Pancreas (tissue), 10 donors: ENCODE results near the gene RNF130. TPM values are rescaled to one million over a fixed set of nuclear protein-coding genes. Genes with fewer than 3 reads are reported as not detected.

Experiments
- ATAC-seq, 4 donors: fragments of 200-7000 bp; cut with Tn5 transposase; one replicate each; pipeline versions ENCODE4 v1.8.0 to v1.9.1; 2020; ENCODE audit warnings: mild to moderate bottlenecking in 4 of 4, moderate library complexity in 4 of 4
- DNase-seq, 6 donors: peaks; one replicate each; pipeline ENCODE4 v3.0.0-alpha.2; 2020
- FAIRE-seq: peaks from 2 replicates; lab custom pipeline; 2012; peaks lifted over from hg19 to GRCh38; lab: Jason Lieb, UNC
- H3K27ac ChIP-seq, 4 donors: fragments of 200-600 bp; sonication (generic); 1 replicate in 3 of 4; 2 replicates in 1 of 4; pipeline versions ENCODE4 v1.5.0 to v1.8.0; 2020
- H3K27me3 ChIP-seq, 4 donors: fragments of 200-600 bp; one replicate each; pipeline ENCODE4 v1.8.0; 2021
- H3K36me3 ChIP-seq, 3 donors: fragments of 200-600 bp; sonication (generic) in 1 of 3; one replicate each; pipeline versions ENCODE4 v1.5.0 to v1.8.0; 2020 to 2021
- H3K4me1 ChIP-seq, 3 donors: fragments of 200-600 bp; one replicate each; pipeline ENCODE4 v1.8.0; 2021
- H3K4me3 ChIP-seq, 4 donors: fragments of 200-600 bp; sonication (generic) in 2 of 4; one replicate each; pipeline versions ENCODE4 v1.5.0 to v1.8.0; 2020 to 2021
- H3K9me3 ChIP-seq, 4 donors: fragments of 200-600 bp; one replicate each; pipeline ENCODE4 v1.8.0; 2021
- CTCF ChIP-seq, 4 donors: fragments of 200-600 bp; sonication (generic) in 3 of 4; IDR thresholded peaks; one replicate each; pipeline versions ENCODE4 v1.5.0 to v1.8.0; 2021; ENCODE audit warnings: antibody characterized with exemption in 4 of 4
- WGBS, 2 donors: extraction: QIAGEN DNeasy Blood & Tissue Kit; methylation state at CpG; one replicate each; pipeline ENCODE4 v1.1.7; 2013; 5-methylcytosine and 5-hydroxymethylcytosine counted together
- intact Hi-C, 3 donors: fragments of 100-400 bp; cut with DNase I; formaldehyde crosslinking; loops; one replicate each; pipeline versions ENCODE4 v1.11.1 to v1.14.2; 2022
- polyA plus RNA-seq, 2 donors: library from polyadenylated mRNA; stranded (reverse); fragments of 200-250 nt; gene quantifications; one replicate each; pipeline ENCODE4 v1.2.3, GENCODE V29; 2013
- total RNA-seq, 6 donors: library from RNA; stranded (reverse); fragmentation: NEBNext Ultra II Directional in 4 of 6; extraction: Animal tissue kit (Norgen Biotek cat#: 25700) in 4 of 6; gene quantifications; one replicate each; pipeline versions ENCODE4 v1.2.1 to v1.2.4, GENCODE V29; 2021 to 2023
- donor health status: healthy with polysubstance abuse.
- donor health status: DM: no; HTN: no; CAD: no; lungs with moderate emphysema.
- donor health status: DM: no; HTN: no; CAD: no.
- donor health status: control.
- donor health status: control.
- donor health status: Bipolar disorder and iron deficiency.
- donor health status: DM: yes; HTN: yes; CAD: no.
- donor health status: DM: no; HTN: no; CAD: no.
- donor health status: DM: no; HTN: no; CAD: no.
- donor health status: DM: yes; HTN: yes; CAD: no.

The RNF130 gene
- total and polyA plus RNA-seq, 8 donors = 21.4 to 57.8 (median 37.8) TPM

DNA sequence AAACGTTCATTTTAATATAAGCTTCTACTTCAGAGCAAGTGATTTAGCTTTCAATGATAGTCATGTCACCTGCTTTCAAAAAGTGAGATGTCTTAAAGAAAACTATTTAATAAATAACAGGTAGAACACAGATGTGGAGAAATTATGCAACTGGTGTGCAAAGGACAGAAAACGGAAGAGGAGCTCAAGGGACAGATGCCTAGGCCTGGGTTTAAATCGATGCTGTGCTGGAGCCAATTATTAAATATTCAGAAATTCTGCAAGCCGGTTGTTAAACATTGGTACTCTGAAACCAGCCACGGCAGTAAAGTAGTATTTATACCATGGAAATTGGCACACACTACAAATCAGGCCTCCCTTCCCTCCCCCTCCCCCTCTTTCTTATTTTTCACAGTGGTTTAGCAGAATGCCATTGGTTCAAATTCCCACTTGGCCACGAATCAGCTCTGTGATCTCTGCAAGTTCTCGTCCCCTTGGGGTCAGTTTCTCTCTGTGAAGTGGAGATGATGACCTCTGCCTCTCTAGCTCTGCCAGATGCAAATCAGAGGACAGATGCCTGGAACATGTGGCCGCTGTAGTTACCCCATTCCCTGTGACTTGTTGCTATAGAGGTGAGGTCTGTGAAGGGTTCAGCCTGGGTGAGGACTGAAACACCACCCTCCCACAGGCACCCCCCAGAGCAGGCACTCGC, 6.2 kb upstream of the RNF130 start:
- TF ChIP-seq CTCF (IDR thresholded peaks at IDR 0.05) = no peak
- no peaks in the 10 kb centered on the region for H3K4me1 ChIP-seq
- no peak overlapping the region for H3K27ac ChIP-seq
- no peaks in the 10 kb centered on the region for H3K27me3 ChIP-seq
- no peak for DNase-seq
- WGBS, 2 donors = 79 to 81% methylated on average over 9 of the region's 9 CpGs
- H3K9me3 ChIP-seq = no peaks in the 10 kb centered on the region
- no peak for ATAC-seq
- H3K36me3 ChIP-seq = no peaks in the 10 kb centered on the region
- no peak for FAIRE-seq
- H3K4me3 ChIP-seq = no peak overlapping the region
- intact Hi-C loops = no loop called here

DNA sequence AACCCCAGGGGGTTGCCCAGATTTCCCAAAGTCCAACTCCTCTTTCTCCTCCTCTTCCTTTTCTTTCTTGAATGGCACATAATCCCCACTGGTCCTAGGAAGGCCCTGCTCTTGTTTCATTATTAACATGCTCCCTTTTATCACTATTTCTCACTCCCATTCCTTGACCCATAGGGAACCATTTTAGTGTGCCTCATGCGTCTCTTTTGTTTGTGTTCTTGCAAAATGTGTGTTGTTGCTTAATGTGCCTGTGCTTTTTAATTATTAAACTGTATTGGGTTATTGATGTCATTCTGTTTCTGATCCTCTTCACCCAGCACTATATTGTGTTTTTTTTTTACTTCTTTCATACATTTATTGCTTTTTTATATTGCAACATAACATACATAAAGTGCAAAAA, 4.1 kb upstream of the RNF130 start:
- Histone ChIP-seq H3K4me3 (no peak overlapping the region), H3K4me1 (no peaks in the 10 kb centered on the region), H3K9me3 (no peaks in the 10 kb centered on the region), H3K27ac (no peak overlapping the region), H3K27me3 (no peaks in the 10 kb centered on the region), H3K36me3 (no peaks in the 10 kb centered on the region)
- no peak for DNase-seq
- WGBS, 2 donors = 61 to 72% methylated on average over 1 of the region's 1 CpG
- FAIRE-seq = no peak
- intact Hi-C loops = no loop called here
- no peak for TF ChIP-seq CTCF (IDR thresholded peaks at IDR 0.05)
- ATAC-seq = no peak

DNA sequence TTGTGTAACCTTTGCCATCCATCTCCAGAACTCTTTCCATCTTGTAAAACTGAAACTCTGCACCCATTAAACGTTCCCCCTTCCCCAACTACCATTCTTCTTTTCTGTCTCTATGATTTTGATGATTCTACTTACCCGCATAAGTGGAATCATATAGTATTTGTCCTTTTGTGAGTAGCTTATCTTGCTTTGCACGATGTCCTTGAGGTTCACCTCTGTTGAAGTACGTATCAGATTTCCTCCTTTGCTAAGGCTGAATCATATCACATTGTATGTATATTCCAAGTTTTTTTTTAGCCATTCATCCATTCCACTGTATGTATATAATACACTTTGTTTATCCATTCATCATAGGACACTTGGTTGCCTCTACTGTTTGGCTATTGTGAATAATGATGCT, 2.9 kb upstream of the RNF130 start:
- Histone ChIP-seq H3K4me1 (peaks cover 0 to 9% (median 0%) of the 10 kb centered on the region in 3 donors), H3K9me3 (no peaks in the 10 kb centered on the region), H3K27me3 (no peaks in the 10 kb centered on the region), H3K27ac (no peak overlapping the region), H3K36me3 (no peaks in the 10 kb centered on the region), H3K4me3 (no peak overlapping the region)
- FAIRE-seq = no peak
- ATAC-seq = no peak
- TF ChIP-seq CTCF (IDR thresholded peaks at IDR 0.05) = no peak
- intact Hi-C loops = no loop called here
- WGBS, 2 donors = 48 to 51% methylated on average over 4 of the region's 4 CpGs
- no peak for DNase-seq

DNA sequence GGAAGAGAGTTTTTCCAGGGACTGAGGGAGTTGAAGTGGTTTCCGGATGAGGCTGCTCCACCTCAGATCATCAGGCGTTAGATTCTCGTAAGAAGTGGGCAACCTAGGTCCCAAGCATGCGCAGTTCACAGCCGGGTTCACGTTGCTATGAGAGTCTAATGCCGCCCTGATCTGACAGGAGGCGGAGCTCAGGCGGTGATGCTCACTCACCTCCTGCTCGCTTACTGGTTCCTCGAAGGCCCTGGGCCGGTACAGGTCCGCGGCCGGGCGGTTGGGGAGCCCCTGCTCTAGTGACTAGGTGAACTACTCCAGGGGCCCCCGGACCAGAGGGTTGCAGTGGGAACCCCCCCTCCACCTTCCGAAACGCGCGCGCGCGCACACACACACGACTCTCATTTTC, 997 bp upstream of the RNF130 start:
- FAIRE-seq = no peak

More for the DNA sequence above, 997 bp upstream of the RNF130 start:
- Histone ChIP-seq H3K4me3 (no peak overlapping the region), H3K4me1 (peaks cover 10 to 21% (median 16%) of the 10 kb centered on the region in 3 donors), H3K27ac (peak overlapping the region in 2 of 4 donors; percentile 83 to 95), H3K36me3 (no peaks in the 10 kb centered on the region), H3K27me3 (no peaks in the 10 kb centered on the region), H3K9me3 (no peaks in the 10 kb centered on the region)
- no peak for ATAC-seq
- no peak for TF ChIP-seq CTCF (IDR thresholded peaks at IDR 0.05)
- WGBS, 2 donors = 79 to 80% methylated on average over 25 of the region's 25 CpGs
- peak in 3 of 6 donors; percentile 33 to 81 (median 52) for DNase-seq
- intact Hi-C loops = no loop called here
